ENCODE results near the gene TTYH2. TPM values are rescaled to one million over a fixed set of nuclear protein-coding genes. Genes with fewer than 3 reads are reported as not detected.

Gene TTYH2
- total RNA-seq, 1 donor from 2014 or later = 30.3 TPM

DNA sequence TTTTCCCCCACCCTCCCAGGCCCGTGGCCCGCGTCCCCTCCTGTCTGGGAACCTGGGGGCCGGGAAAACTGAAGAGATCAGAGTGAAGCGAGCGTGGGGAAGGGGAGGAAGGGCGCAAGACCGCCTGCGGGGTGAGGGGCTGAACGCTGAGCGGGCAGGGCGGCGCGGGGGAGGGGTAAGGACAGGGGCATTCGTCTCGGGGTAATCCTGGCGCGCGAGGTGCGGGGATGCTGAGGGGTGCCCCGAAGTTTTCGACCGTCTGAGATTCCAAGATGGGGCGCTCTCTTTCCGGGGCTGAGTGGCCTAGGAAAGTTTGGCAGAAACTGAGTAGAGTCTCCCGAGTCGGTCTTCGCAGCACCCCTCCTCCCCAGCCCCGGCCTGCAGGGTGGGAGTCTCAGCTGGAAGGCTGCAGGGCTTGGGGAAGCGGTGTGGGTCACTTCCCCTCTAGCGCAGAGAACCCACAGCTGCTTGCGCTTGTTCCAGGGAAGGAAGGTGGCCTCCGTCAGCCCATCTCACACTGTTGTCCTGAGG, 555 bp downstream of the TTYH2 start:
- Histone ChIP-seq H3K36me3 (peaks cover 12 to 15% of the 10 kb centered on the region in 2 donors), H3K27me3 (no peaks in the 10 kb centered on the region), H3K4me1 (peaks cover 23 to 34% of the 10 kb centered on the region in 2 donors), H3K9me3 (no peaks in the 10 kb centered on the region), H3K4me3 (peak overlapping the region; percentile 60 to 75), H3K27ac (peak overlapping the region; percentile 50 to 51)
- peak in 1 of 2 donors; percentile 72 for DNase-seq (ENCODE audit: low spot score in 2 of 2)
- intact Hi-C loops (cut with DNase I) = loop anchor here (2.0 to 10.0 kb wide), 5 partner anchors 163 to 1119 kb away; partner anchors contain the start of genes COG1, FDXR and SLC39A11
- TF ChIP-seq, protein P1, sequence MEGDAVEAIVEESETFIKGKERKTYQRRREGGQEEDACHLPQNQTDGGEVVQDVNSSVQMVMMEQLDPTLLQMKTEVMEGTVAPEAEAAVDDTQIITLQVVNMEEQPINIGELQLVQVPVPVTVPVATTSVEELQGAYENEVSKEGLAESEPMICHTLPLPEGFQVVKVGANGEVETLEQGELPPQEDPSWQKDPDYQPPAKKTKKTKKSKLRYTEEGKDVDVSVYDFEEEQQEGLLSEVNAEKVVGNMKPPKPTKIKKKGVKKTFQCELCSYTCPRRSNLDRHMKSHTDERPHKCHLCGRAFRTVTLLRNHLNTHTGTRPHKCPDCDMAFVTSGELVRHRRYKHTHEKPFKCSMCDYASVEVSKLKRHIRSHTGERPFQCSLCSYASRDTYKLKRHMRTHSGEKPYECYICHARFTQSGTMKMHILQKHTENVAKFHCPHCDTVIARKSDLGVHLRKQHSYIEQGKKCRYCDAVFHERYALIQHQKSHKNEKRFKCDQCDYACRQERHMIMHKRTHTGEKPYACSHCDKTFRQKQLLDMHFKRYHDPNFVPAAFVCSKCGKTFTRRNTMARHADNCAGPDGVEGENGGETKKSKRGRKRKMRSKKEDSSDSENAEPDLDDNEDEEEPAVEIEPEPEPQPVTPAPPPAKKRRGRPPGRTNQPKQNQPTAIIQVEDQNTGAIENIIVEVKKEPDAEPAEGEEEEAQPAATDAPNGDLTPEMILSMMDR (IDR thresholded peaks at IDR 0.05) = no peak

- no peak for DNase-seq (ENCODE audit: low spot score in 2 of 2)
- Histone ChIP-seq H3K36me3 (peaks cover 5 to 7% of the 10 kb centered on the region in 2 donors), H3K27ac (peak overlapping the region; percentile 50 to 51), H3K27me3 (no peaks in the 10 kb centered on the region), H3K4me1 (peaks cover 23 to 34% of the 10 kb centered on the region in 2 donors), H3K9me3 (no peaks in the 10 kb centered on the region), H3K4me3 (peak overlapping the region; percentile 60 to 75)
- TF ChIP-seq, protein P1 (IDR thresholded peaks at IDR 0.05) = no peak
- intact Hi-C loops (cut with DNase I) = loop anchor here (2.0 to 10.0 kb wide), 5 partner anchors 163 to 1120 kb away; partner anchors contain the start of genes COG1, FDXR and SLC39A11
Observed at GRCh38 chr17:74214484-74215341, 1.3 kb downstream of the TTYH2 start.

DNA sequence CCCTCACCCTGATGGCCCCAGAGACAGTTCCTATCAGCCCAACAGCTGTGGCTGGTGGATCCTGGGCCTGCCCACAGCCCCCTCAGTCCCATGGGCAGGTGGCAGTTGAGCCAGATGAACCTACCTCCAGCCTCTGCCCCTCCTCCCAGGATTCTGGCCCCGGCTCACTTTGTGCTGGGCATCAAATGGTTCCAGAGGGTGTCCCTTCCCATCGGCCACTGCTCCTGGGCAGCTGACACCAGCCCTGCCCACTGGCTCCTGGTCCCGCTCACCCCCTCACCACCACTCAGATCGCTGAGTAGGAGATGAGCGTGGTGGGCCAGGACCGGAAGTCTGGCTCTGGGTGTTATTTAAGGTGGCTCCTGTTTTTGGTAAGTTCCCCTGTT, 2.0 kb downstream of the TTYH2 start:
- DNase-seq (ENCODE audit: low spot score in 2 of 2) = no peak
- intact Hi-C loops (cut with DNase I) = loop anchor here (2.0 to 10.0 kb wide), 3 partner anchors 241 to 1121 kb away; partner anchors contain the start of genes FDXR and SLC39A11
- Histone ChIP-seq H3K9me3 (no peaks in the 10 kb centered on the region), H3K36me3 (peaks cover 0 to 1% of the 10 kb centered on the region in 2 donors), H3K27ac (peak overlapping the region in 1 of 2 donors; percentile 50), H3K27me3 (no peaks in the 10 kb centered on the region), H3K4me3 (no peak overlapping the region), H3K4me1 (peaks cover 23 to 34% of the 10 kb centered on the region in 2 donors)
- TF ChIP-seq, protein P1 (IDR thresholded peaks at IDR 0.05) = no peak

GRCh38 chr17:74216505-74216904, 3.1 kb downstream of the TTYH2 start:
- intact Hi-C loops (cut with DNase I) = loop anchor here (10.0 kb wide), 2 partner anchors 658 to 1122 kb away; partner anchors contain the start of genes FDXR and SLC39A11
- no peak for DNase-seq (ENCODE audit: low spot score in 2 of 2)
- Histone ChIP-seq H3K4me1 (peaks cover 20 to 24% of the 10 kb centered on the region in 2 donors), H3K4me3 (no peak overlapping the region), H3K36me3 (no peaks in the 10 kb centered on the region), H3K27me3 (no peaks in the 10 kb centered on the region), H3K27ac (no peak overlapping the region), H3K9me3 (no peaks in the 10 kb centered on the region)
- TF ChIP-seq, protein P1 (IDR thresholded peaks at IDR 0.05) = no peak

GRCh38 chr17:74217037-74217730, 3.8 kb downstream of the TTYH2 start:
- H3K4me3 ChIP-seq = no peak overlapping the region
- H3K36me3 ChIP-seq = peaks cover 0 to under 1% of the 10 kb centered on the region in 2 donors
- intact Hi-C loops (cut with DNase I) = loop anchor here (10.0 kb wide), 2 partner anchors 658 to 1122 kb away; partner anchors contain the start of genes FDXR and SLC39A11
- peaks cover 15 to 17% of the 10 kb centered on the region in 2 donors for H3K4me1 ChIP-seq
- H3K27ac ChIP-seq = no peak overlapping the region
- no peaks in the 10 kb centered on the region for H3K9me3 ChIP-seq
- DNase-seq (ENCODE audit: low spot score in 2 of 2) = no peak
- TF ChIP-seq, protein P1 (IDR thresholded peaks at IDR 0.05) = no peak
- no peaks in the 10 kb centered on the region for H3K27me3 ChIP-seq

Data from ascending aorta (tissue), 2 donors.